Hematopoietic multipotent progenitor cell treated with erythropoietin and hydrocortisone succinate and interleukin-3 and kit ligand, for 4 days (in vitro differentiated cells): ENCODE data around the gene TMEM234.
"Not testable (repeated sequence)": the region's sequence is repeated elsewhere in the genome, so short reads cannot be mapped to it uniquely, and the experiment has no call there.

ENCODE experiments used
- DNase-seq: peaks from one replicate; pipeline ENCODE4 v3.0.0-alpha.2; 2015

Gene TMEM234

DNA sequence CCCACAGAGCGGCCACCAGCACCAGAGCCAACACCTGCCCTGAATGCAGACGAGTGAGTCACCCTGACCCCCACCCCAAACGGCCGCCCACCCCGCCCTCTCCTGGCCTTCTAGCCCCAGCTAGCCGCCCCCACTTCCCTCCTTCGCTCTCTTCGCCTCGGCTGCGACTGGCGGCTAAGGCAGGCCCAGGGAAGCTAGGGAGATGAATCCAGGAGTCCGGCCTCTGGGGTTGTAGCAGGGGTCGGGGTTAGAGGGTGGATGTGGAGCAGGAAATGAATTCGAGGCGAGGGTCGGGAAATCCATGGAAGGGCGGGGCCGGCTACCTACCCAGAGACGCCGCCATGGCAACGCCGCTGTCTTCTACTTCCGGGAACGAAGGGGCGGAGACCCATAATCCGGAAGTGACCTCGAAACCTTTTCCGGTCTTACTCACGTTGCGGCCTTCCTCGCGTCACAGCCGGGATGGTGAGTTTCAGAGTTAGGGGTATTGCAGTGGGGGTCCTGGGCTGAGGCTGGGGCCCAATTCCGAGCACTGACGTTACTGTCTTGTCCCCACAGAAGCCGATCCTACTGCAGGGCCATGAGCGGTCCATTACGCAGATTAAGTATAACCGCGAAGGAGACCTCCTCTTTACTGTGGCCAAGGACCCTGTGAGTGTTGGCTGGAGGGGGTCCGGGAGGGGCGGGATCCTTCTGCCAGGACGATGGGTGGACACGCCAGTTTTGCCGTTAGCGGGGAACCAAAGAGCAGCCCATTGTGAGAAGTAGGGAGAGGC lies at the start of gene TMEM234, which contains the start of gene EIF3I:
Gene TMEM234, minus strand, starts transcription at position 374 of the 776 bp plus-strand sequence. Its CDS starts 31 bp downstream, at position 343.
Gene EIF3I, plus strand, starts transcription at position 428 of the 776 bp plus-strand sequence. Its CDS starts 35 bp downstream, at position 463.
- peak; percentile 97 for DNase-seq

GRCh38 chr1:32269744-32270143 lies 47.6 kb upstream of the TMEM234 start:
- no peak for DNase-seq

GRCh38 chr1:32266921-32267591 lies 44.9 kb upstream of the TMEM234 start:
- DNase-seq = peak; percentile 20

DNA sequence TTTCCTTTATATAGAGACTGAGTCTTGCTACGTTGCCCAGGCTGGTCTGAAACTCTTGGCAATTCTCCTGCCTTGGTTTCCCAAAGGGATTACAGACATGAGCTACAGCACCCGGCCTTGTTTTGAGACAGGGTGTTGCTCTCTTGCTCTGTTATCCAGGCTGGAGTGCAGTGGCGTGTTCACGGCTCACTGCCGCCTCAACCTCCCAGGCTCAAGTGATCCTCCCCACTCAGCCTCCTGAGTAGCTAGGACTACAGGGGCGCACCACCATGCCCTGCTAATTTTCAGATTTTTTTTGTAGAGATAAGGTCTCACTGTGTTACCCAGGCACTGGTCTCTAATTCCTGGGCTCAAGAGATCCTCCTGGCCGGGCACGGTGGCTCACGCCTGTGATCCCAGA lies 43.7 kb upstream of the TMEM234 start:
- DNase-seq = no peak

- no peak for DNase-seq
Measured at GRCh38 chr1:32263744-32264143, 41.6 kb upstream of the TMEM234 start.

- not testable (repeated sequence) for DNase-seq
Measured at GRCh38 chr1:32263236-32263593, 41.1 kb upstream of the TMEM234 start.

DNA sequence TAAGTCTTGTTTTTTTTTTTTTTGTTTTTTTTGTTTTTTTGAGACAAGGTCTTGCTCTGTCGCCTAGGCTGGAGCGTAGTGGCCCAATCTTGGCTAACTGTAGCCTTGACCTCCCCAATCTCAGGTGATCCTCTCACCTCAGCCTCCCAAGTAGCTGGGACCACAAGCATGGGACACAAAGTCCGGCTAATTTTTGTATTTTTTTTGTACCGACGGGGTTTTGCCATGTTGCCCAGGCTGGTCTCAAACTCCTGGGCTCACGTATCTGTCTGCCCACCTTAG lies 35.0 kb upstream of the TMEM234 start:
- DNase-seq = no peak

DNA sequence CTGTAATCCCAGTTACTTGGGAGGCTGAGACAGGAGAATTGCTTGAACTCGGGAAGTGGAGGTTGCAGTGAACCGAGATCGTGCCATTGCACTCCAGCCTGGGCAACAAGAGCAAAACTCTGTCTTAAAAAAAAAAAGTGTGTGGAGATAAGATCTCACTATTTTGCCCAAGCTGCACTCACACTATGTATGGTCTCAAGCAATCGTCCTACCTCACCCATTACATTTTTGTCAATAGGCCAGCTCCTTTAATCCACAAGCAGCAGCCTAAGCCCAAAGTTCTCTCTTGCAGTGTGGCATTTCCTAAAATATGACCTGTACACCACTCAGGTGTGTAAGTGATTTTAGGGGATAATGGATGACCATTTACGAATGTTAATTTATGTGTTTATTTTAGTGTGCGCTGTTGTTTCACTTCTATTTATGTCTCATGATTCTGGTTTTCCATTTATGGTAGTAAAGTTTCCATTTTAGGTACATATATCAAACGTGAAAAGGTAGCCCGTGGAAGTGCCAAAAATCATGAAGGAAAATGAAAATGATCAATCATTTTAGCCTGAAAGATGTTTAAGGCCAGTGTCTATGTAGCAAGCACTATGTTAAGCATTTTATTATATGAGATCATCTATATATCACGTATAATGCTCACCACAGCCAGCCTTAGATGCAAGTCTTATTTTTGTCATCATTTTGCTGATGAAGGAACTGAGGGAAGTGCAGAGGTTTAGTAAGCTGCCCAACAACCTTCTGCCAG lies 34.5 kb upstream of the TMEM234 start:
- DNase-seq = no peak

DNA sequence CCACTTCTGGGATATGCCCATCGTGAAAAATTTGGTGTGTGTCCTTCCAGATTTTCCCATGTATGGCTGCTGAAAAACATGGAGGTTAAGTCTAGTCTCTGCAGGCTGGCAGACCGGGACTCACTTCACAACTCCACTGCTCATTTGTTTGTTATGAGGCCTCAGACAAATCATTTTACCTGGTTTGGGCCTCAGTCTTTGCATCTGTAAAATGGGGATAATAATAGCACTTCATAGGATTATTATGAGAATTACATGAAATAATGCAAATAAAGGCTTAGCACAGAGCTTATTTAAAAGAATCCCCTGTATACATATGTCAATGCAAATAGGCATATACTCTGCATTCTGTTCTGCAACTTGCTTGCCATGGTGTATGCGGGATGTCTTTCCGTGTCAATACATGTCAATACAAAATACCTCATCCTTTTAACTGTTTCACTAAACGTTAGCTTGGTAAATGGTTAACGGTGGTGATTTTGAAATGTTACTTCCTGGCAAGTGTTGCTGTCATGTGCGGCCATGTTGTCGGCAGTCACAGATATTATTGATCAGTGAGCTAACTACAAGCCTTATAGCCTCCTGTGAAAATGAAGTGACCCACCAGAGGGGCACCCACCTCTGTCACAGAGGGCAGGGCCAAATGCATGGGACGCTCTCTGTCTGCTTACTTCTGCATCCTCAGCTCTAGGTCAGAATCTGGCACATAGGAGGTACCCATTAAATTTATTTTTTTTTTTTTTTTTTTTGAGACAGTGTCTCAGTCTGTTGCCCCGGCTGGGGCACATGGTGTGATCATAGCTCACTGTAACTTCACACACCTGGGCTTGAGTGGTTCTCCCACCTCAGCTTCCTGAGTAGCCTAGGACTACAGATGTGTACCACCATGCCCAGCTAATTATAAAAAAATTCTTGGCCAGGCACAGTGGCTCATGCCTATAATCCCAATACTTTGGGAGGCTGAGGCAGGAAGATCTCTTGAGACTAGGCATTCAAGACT lies 33.2 kb upstream of the TMEM234 start:
- no peak for DNase-seq

DNA sequence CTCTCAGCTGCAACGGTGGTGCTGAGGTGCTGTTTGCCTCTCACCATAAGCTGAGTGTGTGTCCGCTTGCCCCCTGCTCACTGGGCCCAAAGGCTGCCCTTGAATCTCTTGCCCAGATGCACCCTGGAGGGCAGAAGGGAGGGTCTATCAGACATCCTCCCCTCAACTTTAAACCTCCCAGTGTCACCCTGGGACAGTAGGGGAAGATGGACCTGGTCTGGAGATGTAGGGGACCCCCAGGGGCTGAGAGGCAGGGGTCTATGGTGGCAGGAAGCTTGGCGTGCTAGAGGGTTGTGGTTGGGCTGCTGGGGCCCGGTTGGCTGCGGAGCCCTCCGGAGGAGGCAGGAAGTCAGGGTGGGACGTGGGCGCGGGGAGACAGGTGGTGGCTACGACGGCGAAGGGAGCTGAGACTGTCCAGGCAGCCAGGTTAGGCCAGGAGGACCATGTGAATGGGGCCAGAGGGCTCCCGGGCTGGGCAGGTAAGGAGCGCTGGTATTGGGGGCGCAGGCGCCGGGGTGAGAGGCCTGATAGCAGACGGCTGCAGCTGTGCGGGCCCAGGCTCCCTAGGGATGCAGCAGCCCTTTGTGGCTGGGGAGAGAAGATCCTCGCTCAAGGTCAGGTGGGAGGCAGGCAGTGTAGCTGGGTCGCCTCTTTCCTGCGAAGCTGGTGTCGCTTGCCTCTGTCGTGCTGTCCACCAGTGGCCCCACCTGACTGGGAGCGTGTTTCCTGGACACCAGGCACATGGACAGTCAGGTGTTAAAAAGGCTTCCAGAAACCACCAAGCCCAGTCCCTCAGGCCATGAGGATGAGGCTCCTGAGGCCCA lies 29.0 kb upstream of the TMEM234 start, which contains the start of gene LCK:
Gene LCK, plus strand, starts transcription at position 373 of the 824 bp plus-strand sequence. CDS start 23,065 bp downstream, outside the sequence.
- DNase-seq = no peak

GRCh38 chr1:32249831-32250525 lies 27.8 kb upstream of the TMEM234 start:
- DNase-seq = peak; percentile 58

- DNase-seq = peak; percentile 85
Measured at GRCh38 chr1:32247983-32248889, 26.1 kb upstream of the TMEM234 start.

DNA sequence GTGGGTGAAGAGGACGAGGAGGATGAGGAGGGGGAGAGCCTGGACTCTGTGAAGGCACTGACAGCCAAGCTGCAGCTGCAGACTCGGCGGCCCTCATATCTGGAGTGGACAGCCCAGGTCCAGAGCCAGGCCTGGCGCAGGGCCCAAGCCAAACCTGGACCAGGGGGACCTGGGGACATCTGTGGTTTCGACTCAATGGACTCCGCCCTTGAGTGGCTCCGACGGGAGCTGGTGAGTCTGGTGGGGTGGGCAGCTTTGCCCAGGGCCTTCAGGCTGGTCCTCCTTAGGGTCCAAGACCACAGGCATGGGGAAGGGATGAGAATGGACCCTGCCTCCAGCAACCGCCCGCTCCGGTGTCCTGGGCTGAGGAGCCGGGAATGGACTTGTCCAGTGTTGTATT lies 25.3 kb upstream of the TMEM234 start:
- DNase-seq = no peak

GRCh38 chr1:32246888-32247273 lies 24.7 kb upstream of the TMEM234 start, which contains the start of gene FAM167B:
Gene FAM167B, plus strand, starts transcription at chr1:32247222. Its CDS starts 200 bp downstream, at chr1:32247422.
- DNase-seq = no peak

DNA sequence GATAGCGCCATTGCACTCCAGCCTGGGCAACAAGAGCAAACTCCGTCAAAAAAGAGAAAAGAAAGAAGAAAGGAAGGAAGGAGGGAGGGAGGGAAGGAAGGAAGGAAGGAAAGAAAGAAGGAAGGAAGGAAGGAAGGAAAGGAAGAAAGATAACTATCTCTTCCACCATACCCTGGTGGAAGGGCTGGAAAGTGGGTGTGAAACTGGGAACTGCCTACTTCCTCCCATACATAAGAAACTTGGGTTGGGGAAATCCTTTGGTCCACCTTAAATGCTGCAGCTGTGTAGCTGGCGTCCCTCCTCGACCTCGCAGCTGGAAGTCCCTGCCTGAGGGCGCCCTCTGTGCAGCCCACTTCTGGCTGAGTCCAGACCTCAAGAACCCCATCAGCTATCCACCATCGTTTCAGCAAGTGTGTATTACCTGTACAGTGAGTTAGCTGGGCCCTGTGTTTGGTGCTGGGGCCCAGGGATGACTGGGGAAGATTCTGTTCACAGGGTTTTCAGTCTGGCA lies 20.2 kb upstream of the TMEM234 start:
- peak; percentile 39 for DNase-seq

DNA sequence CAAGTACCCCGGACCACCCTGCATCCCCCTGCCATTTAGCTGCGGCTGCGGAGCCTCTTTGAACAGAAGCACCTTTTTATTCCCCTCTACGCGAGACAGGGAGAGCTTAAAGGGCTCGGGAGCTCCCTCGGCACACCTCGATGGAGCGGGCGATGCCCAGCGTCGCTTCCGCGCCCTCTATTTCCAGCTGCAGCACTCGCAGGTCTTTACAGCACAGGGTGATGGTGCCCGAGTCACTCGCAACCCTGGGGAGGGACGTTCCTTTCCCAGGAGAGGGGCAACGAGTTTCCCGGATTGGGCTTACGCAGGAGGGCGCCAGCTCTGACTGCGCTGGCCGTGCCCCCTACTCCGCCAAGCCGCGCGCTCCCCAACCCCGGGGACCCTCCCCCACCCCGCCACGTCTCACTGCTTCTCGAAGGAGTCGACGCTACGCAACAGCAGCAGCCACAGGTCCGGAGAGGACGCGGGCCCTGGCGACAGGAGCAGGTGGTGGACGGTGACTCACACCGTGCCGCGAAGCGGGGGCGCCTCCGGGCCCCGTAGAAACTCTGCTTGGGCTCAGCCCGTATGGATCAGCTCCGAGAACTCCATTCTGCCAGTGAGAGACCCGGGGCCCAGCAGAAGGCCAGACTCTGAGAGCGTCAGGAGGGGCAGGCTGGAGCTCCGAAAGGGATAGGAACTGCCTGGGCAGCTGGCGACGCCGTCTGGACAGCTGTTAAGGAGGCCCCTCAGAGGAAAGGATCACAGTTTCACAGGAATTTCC lies 19.0 kb upstream of the TMEM234 start:
- DNase-seq = peak; percentile 44

- DNase-seq = peak; percentile 62
Measured at GRCh38 chr1:32240140-32240951, 18.2 kb upstream of the TMEM234 start.

- DNase-seq = no peak
Measured at GRCh38 chr1:32239790-32240139, 17.6 kb upstream of the TMEM234 start.
